COR-L47 (cell line): ENCODE data around the gene RPL19.

ENCODE experiments used
- DNase-seq: peaks from one replicate; lab custom pipeline; 2025; lab: John Stamatoyannopoulos, UW

RPL19 gene

GRCh38 chr17:39173080-39173479, 27.0 kb upstream of the RPL19 start:
- DNase-seq, result no peak

- DNase-seq, result no peak
Measured at GRCh38 chr17:39173526-39174274, 26.4 kb upstream of the RPL19 start.

- DNase-seq, result peak; percentile 56
Measured at GRCh38 chr17:39174920-39175694, 25.0 kb upstream of the RPL19 start.

GRCh38 chr17:39175695-39176093, 24.4 kb upstream of the RPL19 start:
- no peak for DNase-seq

- no peak for DNase-seq
Measured at GRCh38 chr17:39177256-39177655, 22.8 kb upstream of the RPL19 start.

GRCh38 chr17:39178536-39178935, 21.5 kb upstream of the RPL19 start:
- no peak for DNase-seq

- DNase-seq, result no peak
Measured at GRCh38 chr17:39181303-39181702, 18.8 kb upstream of the RPL19 start.

GRCh38 chr17:39183045-39183444, 17.0 kb upstream of the RPL19 start:
- DNase-seq, result no peak

GRCh38 chr17:39183720-39184119, 16.4 kb upstream of the RPL19 start:
- no peak for DNase-seq

GRCh38 chr17:39186481-39187002, 13.5 kb upstream of the RPL19 start:
- DNase-seq, result no peak

GRCh38 chr17:39187152-39187830, 12.8 kb upstream of the RPL19 start:
- no peak for DNase-seq

GRCh38 chr17:39191750-39192510, 8.2 kb upstream of the RPL19 start:
- DNase-seq, result no peak

GRCh38 chr17:39192901-39193300, 7.2 kb upstream of the RPL19 start:
- DNase-seq, result no peak

- DNase-seq, result no peak
Measured at GRCh38 chr17:39193346-39193745, 6.7 kb upstream of the RPL19 start.

GRCh38 chr17:39194089-39194984, 5.7 kb upstream of the RPL19 start:
- DNase-seq, result no peak

GRCh38 chr17:39194985-39195524, 5.0 kb upstream of the RPL19 start:
- DNase-seq, result no peak

GRCh38 chr17:39195568-39196160, 4.4 kb upstream of the RPL19 start:
- no peak for DNase-seq

- DNase-seq, result no peak
Measured at GRCh38 chr17:39196241-39196807, 3.8 kb upstream of the RPL19 start.

- DNase-seq, result peak; percentile 30
Measured at GRCh38 chr17:39196808-39197291, 3.2 kb upstream of the RPL19 start.
